Measurements from ENCODE around the gene WWC2.

- no peak for TF ChIP-seq POLR2A (IDR thresholded peaks at IDR 0.05)
- TF ChIP-seq EP300 (IDR thresholded peaks at IDR 0.05; ENCODE audit: low read depth), result no peak
- no peak for TF ChIP-seq CTCF (IDR thresholded peaks at IDR 0.05)
- no peak for TF ChIP-seq POLR2AphosphoS5 (IDR thresholded peaks at IDR 0.05)
Observed at GRCh38 chr4:183153190-183153916, 54.3 kb downstream of the WWC2 start.
